22Rv1 (cell line): Measurements from ENCODE around the gene RUNX3.

Experiments
- ZFX ChIP-seq: fragments of 450-650 bp; IDR thresholded peaks from 2 replicates; pipeline ENCODE4 v1.6.1; 2017; ENCODE audit warnings: antibody characterized with exemption, borderline replicate concordance
- TF ChIP-seq, protein P1 (sequence below): fragments of 450-650 bp; IDR thresholded peaks from 2 replicates; pipeline ENCODE4 v1.5.1; 2017; ENCODE audit warnings: mild to moderate bottlenecking

DNA sequence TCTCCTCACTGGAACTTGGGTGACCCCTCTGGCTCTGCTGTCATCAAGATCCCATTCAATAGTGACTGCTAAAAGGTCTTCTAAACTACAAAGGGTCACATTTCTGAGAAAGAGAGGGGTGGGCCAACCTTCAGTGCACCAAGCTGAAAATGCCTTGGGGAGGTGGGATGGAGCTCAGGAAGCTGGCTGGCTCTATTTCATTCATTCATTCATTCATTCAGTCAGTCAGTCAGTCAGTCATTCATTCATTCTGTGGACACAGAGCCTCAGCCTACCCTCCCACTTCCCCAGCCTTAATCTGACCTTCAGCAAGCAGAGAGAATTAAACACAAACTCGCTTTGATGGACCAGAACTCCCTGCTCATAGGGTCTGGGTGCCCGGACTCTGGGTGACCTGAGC is 11.7 kb downstream of the RUNX3 start:
- TF ChIP-seq, protein P1, sequence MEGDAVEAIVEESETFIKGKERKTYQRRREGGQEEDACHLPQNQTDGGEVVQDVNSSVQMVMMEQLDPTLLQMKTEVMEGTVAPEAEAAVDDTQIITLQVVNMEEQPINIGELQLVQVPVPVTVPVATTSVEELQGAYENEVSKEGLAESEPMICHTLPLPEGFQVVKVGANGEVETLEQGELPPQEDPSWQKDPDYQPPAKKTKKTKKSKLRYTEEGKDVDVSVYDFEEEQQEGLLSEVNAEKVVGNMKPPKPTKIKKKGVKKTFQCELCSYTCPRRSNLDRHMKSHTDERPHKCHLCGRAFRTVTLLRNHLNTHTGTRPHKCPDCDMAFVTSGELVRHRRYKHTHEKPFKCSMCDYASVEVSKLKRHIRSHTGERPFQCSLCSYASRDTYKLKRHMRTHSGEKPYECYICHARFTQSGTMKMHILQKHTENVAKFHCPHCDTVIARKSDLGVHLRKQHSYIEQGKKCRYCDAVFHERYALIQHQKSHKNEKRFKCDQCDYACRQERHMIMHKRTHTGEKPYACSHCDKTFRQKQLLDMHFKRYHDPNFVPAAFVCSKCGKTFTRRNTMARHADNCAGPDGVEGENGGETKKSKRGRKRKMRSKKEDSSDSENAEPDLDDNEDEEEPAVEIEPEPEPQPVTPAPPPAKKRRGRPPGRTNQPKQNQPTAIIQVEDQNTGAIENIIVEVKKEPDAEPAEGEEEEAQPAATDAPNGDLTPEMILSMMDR: no peak
- TF ChIP-seq ZFX: no peak
